Measurements from ENCODE around the gene CRISPLD2. TPM values are rescaled to one million over a fixed set of nuclear protein-coding genes. Genes with fewer than 3 reads are reported as not detected.

Gene CRISPLD2
- total and polyA plus RNA-seq, 10 of the 15 experiments (the other 5 are each of a cell fraction or from before 2014, with no cell fraction given): 0.03 to 0.30 (median 0.08) TPM; not detected in 5

GRCh38 chr16:84875846-84876245, 56.1 kb downstream of the CRISPLD2 start:
- 53% methylated on average over 6 of the region's 6 CpGs for WGBS (ENCODE audit: insufficient coverage, insufficient replicate concordance, low lambda C conversion rate, missing lambda C conversion rate)
- FAIRE-seq (no peak), ATAC-seq (no peak), DNase-seq (ENCODE audit: low read depth, low spot score) (no peak)
- SMC1A ChIA-PET (ENCODE audit: uncharacterized antibody, unreplicated experiment): interaction anchor here (0.6 to 3.1 kb wide), 4 partner anchors 10 to 120 kb away, joined by 3 to 19 read pairs (median 8); no protein-coding TSS in a partner anchor
- no peak overlapping the region for H2AFZ ChIP-seq (ENCODE audit: control insufficient read depth, low read depth, low read length)
- POLR2A ChIA-PET: interaction anchor here (0.7 kb wide), 1 partner anchor 11 kb away, joined by 10 read pairs; no protein-coding TSS in a partner anchor
- in situ Hi-C loops (cut with MboI): no loop called here
- H3K27me3 ChIP-seq (replicated peaks in 1 of 2; ENCODE audit: control insufficient read depth in 2 of 2, insufficient read depth in 2 of 2, low read length in 1 of 2): no peaks in the 10 kb centered on the region; a peak in 2 of 4 replicates
- no peak overlapping the region for H3K27ac ChIP-seq (ENCODE audit: control insufficient read depth, insufficient read depth)
- no peaks in the 10 kb centered on the region for H4K20me1 ChIP-seq (ENCODE audit: control insufficient read depth, insufficient read depth)
- CTCF ChIA-PET: interaction anchor here (0.6 kb wide), 1 partner anchor 47 kb away, joined by 3 read pairs; no protein-coding TSS in a partner anchor
- no peaks in the 10 kb centered on the region for H3K4me1 ChIP-seq (ENCODE audit: control insufficient read depth, insufficient read depth, low read length)
- TF ChIP-seq SMC3 (IDR thresholded peaks at IDR 0.05; ENCODE audit: borderline replicate concordance, low read length) (no peak), KLF5 (IDR thresholded peaks at IDR 0.05; ENCODE audit: partially characterized antibody) (no peak), CEBPB (IDR thresholded peaks at IDR 0.05; ENCODE audit: borderline replicate concordance in 1 of 2, low read depth in 2 of 2, low read length in 2 of 2) (no peak), BCLAF1 (IDR thresholded peaks at IDR 0.05) (no peak), ZBTB40 (IDR thresholded peaks at IDR 0.05; ENCODE audit: borderline replicate concordance) (peak; percentile 57), TCF7 (IDR thresholded peaks at IDR 0.05; ENCODE audit: borderline replicate concordance) (no peak), PBX3 (IDR thresholded peaks at IDR 0.05; ENCODE audit: insufficient replicate concordance, low read depth, low read length) (no peak)
- no peaks in the 10 kb centered on the region for H3K36me3 ChIP-seq (ENCODE audit: control insufficient read depth in 2 of 2, insufficient read depth in 2 of 2, low read length in 1 of 2)
- no peak overlapping the region for H3K9ac ChIP-seq (ENCODE audit: control insufficient read depth, insufficient read depth, low read length)
- no peaks in the 10 kb centered on the region for H3K79me2 ChIP-seq (ENCODE audit: control insufficient read depth, insufficient read depth, low read length)
- no peak overlapping the region for H3K4me2 ChIP-seq (ENCODE audit: control insufficient read depth, insufficient read depth)
- no peaks in the 10 kb centered on the region for H3K9me3 ChIP-seq (replicated peaks; ENCODE audit: control insufficient read depth, insufficient read depth, low read length)
- intact Hi-C loops (cut with micrococcal nuclease; ENCODE audit: unreplicated experiment): no loop called here
- H3K4me3 ChIP-seq: no peak overlapping the region
- RAD21 ChIA-PET (ENCODE audit: unreplicated experiment): no interaction called here
- BruUV-seq (replicated peaks): no TSS peak

Data from GM12878 (cell line).